ENCODE data around the gene TUFT1.

The TUFT1 gene

GRCh38 chr1:151540021-151540981 is at the start of gene TUFT1:
TUFT1 (plus strand) TSS chr1:151540309; CDS start chr1:151540367, 58 bp downstream.
- peak; percentile 95 for DNase-seq

GRCh38 chr1:151491641-151492040 is 48.5 kb upstream of the TUFT1 start:
- no peak for DNase-seq

GRCh38 chr1:151492120-151492519 is 48.0 kb upstream of the TUFT1 start:
- DNase-seq = no peak

- no peak for DNase-seq
Observed at GRCh38 chr1:151493042-151493441, 47.1 kb upstream of the TUFT1 start.

- no peak for DNase-seq
Observed at GRCh38 chr1:151494741-151495281, 45.3 kb upstream of the TUFT1 start.

- no peak for DNase-seq
Observed at GRCh38 chr1:151495316-151495715, 44.8 kb upstream of the TUFT1 start.

- DNase-seq = no peak
Observed at GRCh38 chr1:151499365-151499764, 40.7 kb upstream of the TUFT1 start.

- no peak for DNase-seq
Observed at GRCh38 chr1:151499930-151500329, 40.2 kb upstream of the TUFT1 start.

- no peak for DNase-seq
Observed at GRCh38 chr1:151501474-151501873, 38.6 kb upstream of the TUFT1 start.

GRCh38 chr1:151502035-151502700 is 37.9 kb upstream of the TUFT1 start:
- DNase-seq = no peak

GRCh38 chr1:151502859-151503780 is 37.0 kb upstream of the TUFT1 start:
- DNase-seq = no peak

GRCh38 chr1:151504252-151504651 is 35.9 kb upstream of the TUFT1 start:
- DNase-seq = no peak

- DNase-seq = no peak
Observed at GRCh38 chr1:151504759-151505158, 35.4 kb upstream of the TUFT1 start.

- no peak for DNase-seq
Observed at GRCh38 chr1:151508833-151509232, 31.3 kb upstream of the TUFT1 start.

GRCh38 chr1:151509350-151510019 is 30.6 kb upstream of the TUFT1 start:
- DNase-seq = no peak

GRCh38 chr1:151510020-151510405 is 30.1 kb upstream of the TUFT1 start:
- DNase-seq = no peak

GRCh38 chr1:151510614-151510956 is 29.5 kb upstream of the TUFT1 start:
- no peak for DNase-seq

GRCh38 chr1:151510957-151511635 is 29.0 kb upstream of the TUFT1 start, which contains the start of gene CGN:
CGN (plus strand) TSS chr1:151511387; CDS start chr1:151518520, 7,133 bp downstream.
- peak; percentile 93 for DNase-seq

GRCh38 chr1:151511636-151512215 is 28.4 kb upstream of the TUFT1 start:
- peak; percentile 60 for DNase-seq

GRCh38 chr1:151512326-151512725 is 27.8 kb upstream of the TUFT1 start:
- DNase-seq = peak; percentile 39

Data from DMS79 treated with DMSO at 0.1 percent for 48 hours (cell line).